A549 treated with DMSO at 1 μM for 4 hours (cell line): ENCODE results near the gene UTS2B. TPM values are rescaled to one million over a fixed set of nuclear protein-coding genes. Genes with fewer than 3 reads are reported as not detected.

Experiments
- total RNA-seq: library from RNA; stranded (reverse); fragments of 200-300 nt; extraction: Qiagen RNA extraction; gene quantifications from 5 replicates; pipeline ENCODE4 v1.2.3, GENCODE V29; 2022; ENCODE audit warnings: low read depth

Gene UTS2B, protein sequence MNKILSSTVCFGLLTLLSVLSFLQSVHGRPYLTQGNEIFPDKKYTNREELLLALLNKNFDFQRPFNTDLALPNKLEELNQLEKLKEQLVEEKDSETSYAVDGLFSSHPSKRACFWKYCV
- total RNA-seq, result 0.10 to 0.14 TPM in 2 of 5 replicates, not detected in the others

GRCh38 chr3:191329654-191330529 lies at the start of gene UTS2B:
UTS2B (minus strand) TSS chr3:191330526; CDS start chr3:191282189, 48,337 bp downstream.

GRCh38 chr3:191328962-191329653 lies 1.2 kb downstream of the UTS2B start, which contains the start of gene CCDC50:
CCDC50 (plus strand) TSS chr3:191329394; CDS start chr3:191329675, 281 bp downstream.

Other genes starting within 250 kb of the UTS2B start
- gene OSTN, start 131.3 kb downstream of the UTS2B start, total RNA-seq, result not detected in 5 replicates
- gene CCDC50, start 1.1 kb downstream of the UTS2B start, total RNA-seq, result 23.3 to 32.0 TPM (median 29.4 TPM) in 5 replicates
- gene PYDC2, start 130.6 kb upstream of the UTS2B start, total RNA-seq, result not detected in 5 replicates